Left colon (tissue), 2 donors: ENCODE data around the gene EFNA5. TPM values are rescaled to one million over a fixed set of nuclear protein-coding genes. Genes with fewer than 3 reads are reported as not detected.

Experiments used
- ATAC-seq: fragments of 200-7000 bp; cut with Tn5 transposase; one replicate; pipeline ENCODE4 v1.9.1; 2020; ENCODE audit warnings: mild to moderate bottlenecking, moderate library complexity
- DNase-seq, 2 donors: peaks; one replicate each; pipeline ENCODE4 v3.0.0-alpha.2; 2020
- intact Hi-C, 2 donors: fragments of 100-400 bp; cut with DNase I in 1 of 2; cut with micrococcal nuclease in 1 of 2; formaldehyde crosslinking; loops; one replicate each; pipeline versions ENCODE4 v1.11.2 to v1.14.0; 2022; cut with DNase I, micrococcal nuclease
- total RNA-seq, 2 donors: library from RNA; stranded (reverse); fragmentation: NEBNext Ultra II Directional; extraction: Animal tissue kit (Norgen Biotek cat#: 25700); gene quantifications; one replicate each; pipeline ENCODE4 v1.2.1, GENCODE V29; 2021
- donor health status: DM: no; HTN: no; CAD: no.
- donor health status: DM: yes; HTN: yes; CAD: no.

Gene EFNA5
- total RNA-seq, 2 donors from 2014 or later = 10.4 to 19.1 TPM

DNA sequence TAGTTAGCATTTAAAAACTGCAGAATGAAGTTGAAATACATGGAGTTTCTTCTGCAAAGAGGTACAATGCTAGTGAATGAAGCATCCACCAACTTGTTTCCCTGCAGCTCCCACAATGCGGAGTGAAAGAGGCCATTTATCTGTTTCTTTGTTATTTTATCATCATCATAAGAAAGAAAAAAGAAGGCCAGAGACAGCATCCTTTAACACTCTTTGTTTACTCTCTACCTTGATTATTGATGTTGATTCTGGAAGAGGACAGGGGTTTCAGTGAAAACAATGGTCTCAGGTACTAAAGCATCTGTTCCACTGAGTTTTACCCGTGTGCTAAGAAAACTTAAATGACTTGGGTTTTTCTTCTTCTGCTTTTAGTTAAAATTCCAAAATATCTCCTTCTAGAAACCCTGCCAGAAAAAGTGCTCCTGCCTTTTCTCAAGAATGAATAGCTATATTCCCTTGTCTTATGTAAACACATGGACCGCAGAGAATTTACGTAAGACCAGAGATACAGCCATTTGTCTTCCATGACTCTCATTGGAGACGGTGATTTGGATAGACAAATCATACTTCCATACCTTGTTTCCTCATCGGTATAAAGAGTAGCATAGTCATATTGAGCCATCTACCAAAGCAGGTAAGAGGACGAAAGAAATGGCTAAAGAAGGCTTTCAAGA, 81.1 kb downstream of the EFNA5 start:
- no peak for DNase-seq
- no peak for ATAC-seq
- intact Hi-C loops = no loop called here

DNA sequence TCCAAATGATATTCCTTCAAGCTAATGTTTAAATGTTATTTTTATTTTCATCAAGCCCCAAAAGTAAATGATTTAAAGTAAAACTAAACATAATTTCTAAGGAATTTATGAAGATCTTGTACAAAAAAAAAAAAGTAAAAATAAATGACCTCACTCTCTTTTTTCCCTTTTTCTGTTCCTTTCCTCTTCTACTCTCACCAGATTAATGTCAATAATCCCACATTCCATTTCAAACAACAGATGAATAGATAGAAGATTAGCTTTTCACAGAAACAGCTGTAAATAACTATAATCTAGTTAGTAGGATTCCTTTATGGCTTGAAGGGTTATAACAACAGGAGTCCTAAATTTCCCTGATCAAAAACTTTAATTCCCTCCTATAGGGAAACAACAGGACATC, 88.1 kb downstream of the EFNA5 start:
- intact Hi-C loops = no loop called here
- no peak for ATAC-seq

DNA sequence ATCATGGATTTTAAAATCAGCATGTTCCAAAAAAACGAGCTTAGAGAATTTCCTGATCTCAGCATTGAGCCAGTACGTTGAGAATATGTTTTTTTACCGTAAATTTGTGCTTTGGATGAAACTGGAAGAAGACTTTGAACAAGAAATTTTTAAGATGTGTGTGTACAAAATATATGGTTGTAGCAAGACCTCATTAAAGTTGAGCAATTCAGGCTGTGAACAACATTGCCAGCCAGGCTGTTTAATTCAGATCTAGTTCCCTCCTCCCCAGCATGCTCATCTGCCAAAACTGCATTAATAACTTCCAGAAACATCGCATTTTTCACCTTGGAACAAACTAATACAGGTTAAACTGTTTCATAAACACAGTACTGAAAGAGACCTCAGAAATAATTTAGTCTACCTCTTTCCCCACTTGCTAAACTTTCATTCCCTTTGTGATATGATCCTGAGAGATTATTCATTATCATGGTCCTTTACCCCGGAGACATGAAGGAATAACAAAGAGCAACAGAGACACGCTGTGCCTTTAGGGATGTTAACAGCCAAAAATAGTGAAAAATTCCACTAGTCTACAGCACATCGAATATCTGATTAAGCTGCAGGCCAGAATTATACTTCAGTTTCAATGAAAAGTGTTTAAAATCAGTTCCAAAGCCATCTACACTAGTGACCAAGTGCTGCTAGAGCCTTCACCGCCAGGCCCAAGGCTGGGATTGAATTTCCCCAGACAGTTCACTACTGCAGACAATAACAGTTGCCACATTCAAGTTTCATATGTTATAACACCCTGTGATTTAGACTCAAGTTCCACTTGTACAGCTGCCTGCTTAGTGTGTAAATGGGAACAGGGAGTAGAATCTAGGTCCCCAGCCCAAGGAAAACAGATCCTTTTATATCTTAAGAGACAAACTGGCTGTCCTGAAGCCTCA, 89.6 kb downstream of the EFNA5 start:
- DNase-seq (no peak), ATAC-seq (no peak)
- intact Hi-C loops = no loop called here

More for the DNA sequence above, 88.1 kb downstream of the EFNA5 start:
- no peak for DNase-seq

DNA sequence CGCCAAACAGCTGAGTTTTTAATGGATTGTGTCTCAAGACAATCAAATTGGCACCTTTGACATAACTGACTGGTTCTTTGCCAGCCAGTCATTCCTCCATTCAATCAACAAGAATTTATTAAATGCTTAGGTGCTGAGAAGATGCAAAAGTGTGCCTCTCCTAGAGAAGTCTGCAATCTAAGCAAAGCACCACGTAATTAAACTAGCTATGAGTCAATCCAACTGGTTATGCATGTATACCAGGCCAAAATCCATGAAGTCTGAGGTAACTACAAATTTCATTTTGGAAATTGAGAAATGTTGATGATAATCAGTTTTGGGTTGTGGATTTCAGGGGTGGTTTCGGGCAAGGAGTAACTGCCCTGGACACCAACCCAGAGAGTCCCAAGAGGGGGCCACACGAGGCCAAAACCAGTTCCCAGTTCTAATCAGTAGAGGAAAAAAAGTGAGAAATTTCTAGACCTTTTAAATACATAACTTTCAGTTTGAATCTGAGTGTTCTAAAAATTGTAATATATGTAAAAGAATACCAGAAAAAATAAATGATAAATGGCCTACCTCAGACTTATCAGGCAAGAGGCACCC, 92.6 kb downstream of the EFNA5 start:
- intact Hi-C loops = no loop called here
- no peak for ATAC-seq
- no peak for DNase-seq

DNA sequence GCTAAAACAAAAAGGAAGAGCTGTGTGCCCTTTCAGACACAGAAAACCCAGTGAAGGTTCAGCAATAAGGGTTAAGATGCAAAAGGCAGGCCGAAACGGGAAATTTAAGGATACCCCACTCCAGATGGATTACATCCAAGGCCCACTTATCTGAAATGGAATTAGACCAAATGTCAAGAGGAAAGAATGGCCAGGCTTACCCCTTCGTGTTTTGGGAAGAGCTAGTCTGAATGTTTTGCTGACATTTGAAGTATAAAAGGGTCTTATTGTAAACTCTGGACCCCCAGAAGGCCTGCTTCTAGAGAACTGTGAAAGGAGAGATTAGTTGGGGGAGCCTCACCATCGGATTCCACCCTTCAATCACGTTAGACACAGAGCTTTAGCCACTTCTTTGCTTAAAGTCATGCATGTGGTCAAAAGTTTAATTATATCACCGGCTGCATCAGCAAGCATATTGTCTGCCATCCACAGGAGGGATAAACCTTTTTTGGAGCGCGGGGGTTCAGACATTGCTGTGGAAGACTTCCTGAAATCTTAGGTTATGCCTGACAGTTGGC, 93.3 kb downstream of the EFNA5 start:
- no peak for DNase-seq
- ATAC-seq = no peak
- intact Hi-C loops = no loop called here

DNA sequence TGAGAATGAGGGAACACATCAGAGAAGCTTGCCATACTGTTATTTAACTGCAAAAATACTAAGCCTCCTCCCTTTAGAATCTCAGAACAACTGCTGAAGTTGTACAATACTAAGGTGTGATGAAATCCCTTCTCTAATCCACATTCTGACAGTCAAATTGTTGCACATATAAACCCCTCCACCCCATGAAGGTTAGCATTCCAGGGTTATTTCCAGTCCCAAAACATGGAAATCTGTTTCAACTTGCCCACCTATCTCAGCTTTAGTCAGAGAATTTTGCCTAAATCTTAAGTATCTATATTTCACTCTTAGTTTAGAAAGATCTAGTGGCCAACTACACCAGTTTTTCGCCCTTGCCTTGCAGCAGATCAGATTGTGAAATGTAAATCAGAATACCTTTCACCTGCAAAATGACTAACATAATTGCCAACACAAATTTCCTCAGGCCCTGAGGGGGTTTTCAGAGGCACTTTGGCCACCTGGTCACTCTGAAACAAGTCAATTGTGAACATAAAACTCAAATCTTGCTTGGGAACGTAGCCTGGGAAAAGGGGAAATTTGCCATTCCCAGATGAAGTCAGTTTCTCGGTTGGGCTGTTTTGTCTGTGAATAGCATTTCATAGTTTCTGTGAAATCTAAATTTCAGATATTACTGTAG, 93.9 kb downstream of the EFNA5 start:
- intact Hi-C loops = no loop called here
- no peak for ATAC-seq
- no peak for DNase-seq

DNA sequence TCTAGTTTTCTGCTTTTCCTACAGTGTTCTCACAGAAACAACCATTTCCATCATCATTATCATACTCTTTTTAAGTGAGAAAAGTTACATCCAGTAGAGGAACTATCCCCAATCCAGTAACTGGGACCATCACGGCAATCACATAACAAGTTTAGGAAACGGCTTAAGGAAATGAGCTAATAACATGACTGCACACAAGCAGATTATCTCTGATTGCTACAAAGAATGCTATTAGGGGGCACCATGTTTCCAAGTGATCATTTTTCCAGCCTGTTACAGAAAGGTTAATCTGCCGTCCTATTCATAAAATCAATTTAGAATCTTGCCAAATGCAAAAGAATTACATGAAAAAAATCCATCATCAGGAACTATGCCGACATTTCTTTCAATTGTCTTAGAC, 94.6 kb downstream of the EFNA5 start:
- DNase-seq (no peak), ATAC-seq (no peak)
- intact Hi-C loops = no loop called here

DNA sequence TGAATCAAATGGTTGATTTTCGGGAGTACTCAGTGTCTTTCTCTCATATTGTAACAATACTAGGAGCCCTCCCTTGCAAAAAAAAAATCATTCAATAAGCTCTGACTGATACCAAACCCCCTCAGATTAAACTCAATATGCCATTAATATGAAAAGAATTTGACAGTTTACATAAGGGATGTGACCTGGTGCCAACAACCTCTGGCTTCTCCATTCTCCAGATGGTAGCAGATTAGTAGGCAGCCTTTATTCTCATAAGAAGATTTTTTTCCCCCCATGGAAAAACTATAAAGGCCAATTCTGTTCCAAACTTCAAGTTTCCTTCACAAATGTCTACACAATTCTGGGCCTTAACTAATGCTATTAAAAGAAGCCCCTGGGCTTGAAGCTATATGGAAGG, 96.5 kb downstream of the EFNA5 start:
- DNase-seq (no peak), ATAC-seq (no peak)
- intact Hi-C loops = no loop called here

DNA sequence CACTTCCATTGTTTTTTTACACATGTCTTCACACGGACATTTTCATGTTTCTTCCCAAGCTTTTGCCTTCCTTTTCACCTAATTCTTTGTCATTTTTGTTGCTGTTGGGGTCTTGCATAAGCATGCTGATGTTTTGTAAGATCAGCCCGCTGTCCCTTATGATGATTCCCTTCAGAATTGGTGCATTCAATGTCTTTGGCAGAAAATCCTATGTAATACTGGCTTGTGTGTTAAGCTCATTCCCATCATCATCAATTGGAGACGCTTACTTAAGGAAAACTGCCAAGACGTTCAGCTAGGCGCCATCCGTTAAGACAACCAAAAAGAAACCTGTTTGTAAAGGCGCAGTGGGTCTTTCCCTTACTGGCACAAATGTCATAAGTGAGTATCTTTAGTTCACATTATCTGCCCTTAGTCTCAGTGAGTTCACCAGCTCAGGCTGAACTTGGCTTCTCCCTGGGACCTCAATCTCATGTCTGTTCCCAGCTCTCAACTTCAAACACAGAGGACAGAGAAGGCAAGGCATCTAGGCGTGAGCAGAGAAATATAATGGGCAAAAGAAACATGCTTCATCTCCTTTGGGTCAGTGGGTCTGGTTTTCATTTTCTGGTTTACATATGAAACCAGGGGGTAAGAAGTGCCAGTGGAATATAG, 97.9 kb downstream of the EFNA5 start:
- no peak for DNase-seq
- intact Hi-C loops = no loop called here
- no peak for ATAC-seq

DNA sequence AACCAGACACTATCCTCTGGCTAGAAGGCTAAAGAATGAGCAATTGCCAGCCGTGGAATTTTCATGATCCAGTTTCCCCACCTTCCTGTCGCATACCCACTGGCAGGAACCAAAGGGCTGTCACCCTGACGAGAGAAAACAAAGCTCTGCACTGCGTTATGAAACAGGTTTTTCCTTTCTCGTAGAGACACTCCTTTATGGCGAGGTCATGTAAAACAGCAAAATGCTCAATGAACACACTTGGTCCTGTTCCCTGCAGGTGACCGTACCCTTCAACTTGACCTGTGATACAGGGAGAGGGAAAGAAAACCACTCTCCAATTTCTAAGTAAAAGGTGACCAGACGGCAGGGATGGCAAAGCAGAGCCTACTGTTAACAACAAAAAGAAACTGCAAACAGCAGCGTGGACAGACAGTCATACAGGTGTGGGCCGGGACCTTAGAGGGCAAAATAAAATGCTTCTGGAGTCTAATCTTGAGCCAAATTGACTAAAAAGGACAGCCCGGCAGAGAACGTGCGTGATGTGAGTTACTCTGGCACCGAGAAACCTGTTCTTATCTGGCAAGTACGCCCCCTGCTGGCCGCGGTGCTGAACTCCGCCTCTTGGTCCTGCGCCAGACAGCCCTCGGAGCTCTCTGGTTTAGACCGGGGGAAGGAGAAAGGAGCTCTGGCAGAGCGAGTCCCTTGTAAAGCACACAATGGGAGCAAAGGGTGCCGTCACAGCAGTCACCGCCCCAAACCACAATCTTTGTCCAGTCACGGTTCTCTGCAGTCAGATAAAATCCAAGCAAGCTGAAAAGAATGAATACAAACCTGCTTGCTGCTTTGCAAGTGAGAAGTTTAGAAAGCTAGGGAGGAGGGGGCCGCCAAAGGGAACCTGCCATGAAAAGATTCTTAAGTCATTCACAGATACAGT, 98.9 kb downstream of the EFNA5 start:
- ATAC-seq (peak; percentile 96), DNase-seq (peak; percentile 91 to 94)
- intact Hi-C loops = no loop called here

DNA sequence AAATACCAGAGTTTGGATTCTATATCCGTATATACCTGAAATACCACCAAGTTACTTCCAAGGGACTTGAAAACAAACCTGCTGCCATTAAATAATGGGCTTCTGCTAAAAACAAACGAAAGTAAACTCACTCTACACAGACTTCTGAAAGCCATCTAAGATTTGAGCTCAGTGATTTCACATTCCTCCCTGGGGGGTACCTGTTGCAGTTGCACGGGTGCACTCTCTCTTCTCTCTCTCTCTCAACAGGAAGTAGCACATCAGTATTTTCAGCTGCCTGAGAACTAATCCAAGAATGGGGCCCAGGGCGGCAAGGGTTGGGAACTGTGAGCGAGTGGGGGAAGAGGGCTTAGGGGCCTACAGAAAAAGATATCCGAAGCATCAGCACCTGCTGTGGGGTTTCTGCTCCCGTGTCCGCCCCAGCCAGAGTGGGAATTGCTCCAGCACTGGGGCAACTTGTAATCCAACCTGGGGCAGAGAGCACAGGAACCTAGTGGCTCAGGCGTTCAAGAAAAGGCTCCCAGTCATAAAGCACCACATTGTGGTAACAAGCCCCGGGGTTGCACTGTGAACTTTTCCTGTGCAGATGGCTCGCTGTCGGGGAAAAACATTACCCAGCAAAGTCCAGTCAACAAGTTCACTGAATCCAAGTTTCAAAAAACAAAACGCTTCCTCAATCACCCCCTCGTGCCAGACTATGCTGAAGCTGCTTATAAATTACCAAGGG, 99.8 kb downstream of the EFNA5 start:
- intact Hi-C loops = no loop called here
- ATAC-seq (peak; percentile 65), DNase-seq (peak; percentile 51 to 53)

DNA sequence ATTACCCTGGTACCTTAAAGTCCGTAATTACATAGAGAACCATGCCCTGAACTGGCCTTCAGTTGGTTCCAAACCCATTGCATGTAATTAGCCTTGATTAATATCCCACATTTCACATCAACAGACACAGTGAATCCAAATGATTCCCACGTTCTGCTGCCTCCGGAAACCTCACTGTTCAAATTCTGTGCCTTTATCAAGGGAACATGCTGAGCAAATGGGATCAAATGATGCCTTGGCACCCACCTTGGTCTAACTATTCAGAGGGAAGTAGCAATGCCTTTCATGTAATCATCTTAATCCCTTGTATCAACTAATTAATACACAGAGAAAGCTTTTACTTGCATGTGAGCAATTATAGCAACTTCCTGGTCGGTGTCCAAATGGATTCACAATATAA, 100.6 kb downstream of the EFNA5 start:
- DNase-seq = no peak
- intact Hi-C loops = no loop called here
- ATAC-seq = no peak

DNA sequence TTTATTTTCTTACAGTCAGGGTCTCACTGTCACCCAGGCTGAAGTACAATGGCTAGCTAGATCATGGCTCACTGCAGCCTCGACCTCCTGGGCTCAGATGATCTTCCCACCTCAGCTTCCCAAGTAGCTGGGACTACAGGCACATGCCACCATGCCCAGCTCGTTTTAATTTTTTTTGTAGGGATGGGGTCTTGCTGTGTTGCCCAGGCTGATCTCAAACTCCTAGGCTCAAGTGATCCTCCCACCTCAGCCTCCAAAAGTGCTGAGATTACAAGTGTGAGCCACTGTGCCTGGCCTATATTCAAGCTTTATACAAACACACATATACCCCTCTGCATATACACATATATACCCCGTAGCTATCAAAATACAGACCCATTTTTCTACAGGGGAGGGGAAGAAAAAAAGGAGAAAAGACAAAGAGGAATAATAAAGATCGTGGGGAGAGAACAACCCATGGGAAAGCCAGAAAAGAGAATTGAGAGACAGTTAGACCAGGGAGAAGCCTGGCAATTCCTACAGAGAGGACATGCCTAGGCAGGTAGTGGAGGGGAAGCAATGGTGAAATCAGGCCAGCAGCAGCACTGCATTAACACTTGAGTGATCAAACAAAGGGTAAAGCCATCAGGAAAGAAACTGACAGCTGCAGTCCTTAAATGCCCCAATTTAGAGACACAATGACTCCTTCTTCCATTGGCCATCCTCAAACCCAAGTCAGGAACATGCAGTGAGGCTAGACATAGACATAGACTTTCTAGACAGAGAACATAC, 102.7 kb downstream of the EFNA5 start:
- ATAC-seq (no peak), DNase-seq (no peak)
- intact Hi-C loops = no loop called here

DNA sequence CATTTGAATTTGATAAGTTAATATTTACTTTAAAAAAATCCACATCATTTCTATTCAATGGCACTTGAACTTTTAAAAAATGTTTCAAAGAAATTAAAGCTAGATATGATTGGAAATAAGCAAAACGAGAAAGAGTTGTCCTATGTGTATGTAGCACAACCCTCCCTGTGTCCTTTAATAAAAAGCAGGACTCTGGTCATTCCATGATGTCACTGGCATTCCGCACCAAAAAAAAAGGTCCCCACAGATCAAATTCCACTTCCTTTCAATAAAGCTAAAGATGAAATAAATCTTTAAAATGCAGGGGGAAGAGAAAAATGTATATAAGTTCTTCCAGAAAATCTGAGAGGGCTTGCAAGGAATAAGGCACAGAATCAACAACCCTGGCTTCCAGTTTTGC, 103.8 kb downstream of the EFNA5 start:
- DNase-seq = no peak
- intact Hi-C loops = no loop called here
- no peak for ATAC-seq

DNA sequence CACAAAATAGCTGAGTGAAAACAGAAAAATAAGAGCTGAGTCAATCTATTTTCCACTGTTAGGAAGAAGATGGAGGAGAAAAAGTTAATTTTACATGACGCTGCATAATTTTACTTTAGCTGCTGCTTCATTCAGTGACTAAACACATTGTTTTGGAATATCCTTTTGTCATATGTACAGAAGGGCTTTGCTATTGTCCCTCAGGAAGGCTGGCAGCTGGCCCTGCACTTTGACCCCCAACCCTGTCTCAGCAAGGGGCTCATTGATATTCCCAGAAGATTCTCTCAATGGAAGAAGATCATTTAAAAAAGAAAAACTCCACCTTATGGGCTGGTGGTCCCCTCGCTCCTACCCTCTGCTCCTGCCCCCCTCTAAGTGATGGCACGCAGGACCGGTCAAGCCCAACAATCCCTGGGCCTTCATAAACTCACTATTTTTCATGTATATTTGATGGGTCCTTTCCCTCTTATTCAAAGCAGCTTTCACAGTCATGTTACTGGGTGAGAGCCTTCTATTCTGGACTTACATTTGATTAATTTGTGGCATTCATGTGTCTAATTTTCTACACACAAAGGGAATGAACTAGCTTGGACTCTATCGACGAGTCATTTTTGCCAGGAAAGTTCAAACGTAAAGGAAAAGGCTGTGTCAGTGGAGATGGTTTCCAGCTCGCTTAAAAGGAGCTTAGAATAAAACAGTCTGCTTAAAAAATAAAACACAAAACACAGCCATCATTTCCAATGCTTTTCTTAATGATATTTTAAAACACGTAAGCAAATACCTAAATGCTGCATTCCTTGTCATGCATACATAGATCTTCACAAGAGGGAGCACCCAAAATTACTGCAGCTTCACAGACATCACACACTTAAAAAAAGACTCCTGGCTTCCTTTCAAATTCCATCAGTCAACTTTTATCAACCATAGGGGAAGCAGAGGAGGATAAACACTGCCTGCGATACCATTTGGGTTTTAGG, 104.7 kb downstream of the EFNA5 start:
- intact Hi-C loops = no loop called here
- no peak for DNase-seq
- no peak for ATAC-seq
